Measurements from ENCODE around the gene GSTM4. TPM values are rescaled to one million over a fixed set of nuclear protein-coding genes. Genes with fewer than 3 reads are reported as not detected.
A peak's percentile ranks its signal among the peaks of the same experiment; 100 is the strongest.
"Not testable (repeated sequence)": the region's sequence is repeated elsewhere in the genome, so short reads cannot be mapped to it uniquely, and the experiment has no call there.

GSTM4 gene
- total RNA-seq, 4 donors from 2014 or later: 64.9 to 104 (median 94.8) TPM

DNA sequence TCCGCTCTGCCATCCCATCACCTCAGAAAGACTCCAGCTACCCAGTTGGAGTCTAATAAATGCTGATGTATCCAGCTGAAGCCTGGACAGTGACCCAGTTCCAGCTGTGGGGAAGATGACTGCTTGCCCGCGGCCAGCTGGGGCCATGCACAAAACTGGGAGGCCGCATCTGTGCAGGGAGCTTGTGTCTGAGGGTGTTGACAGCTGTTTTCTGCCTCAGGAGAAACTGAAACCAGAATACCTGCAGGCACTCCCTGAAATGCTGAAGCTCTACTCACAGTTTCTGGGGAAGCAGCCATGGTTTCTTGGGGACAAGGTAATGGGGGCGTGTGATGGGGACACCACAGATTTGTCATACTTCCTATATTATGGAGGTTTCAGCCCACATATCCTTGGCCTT lies 15.2 kb downstream of the GSTM4 start:
- H3K27ac ChIP-seq: no peak overlapping the region
- H3K9me3 ChIP-seq: no peaks in the 10 kb centered on the region
- TF ChIP-seq, protein P1, sequence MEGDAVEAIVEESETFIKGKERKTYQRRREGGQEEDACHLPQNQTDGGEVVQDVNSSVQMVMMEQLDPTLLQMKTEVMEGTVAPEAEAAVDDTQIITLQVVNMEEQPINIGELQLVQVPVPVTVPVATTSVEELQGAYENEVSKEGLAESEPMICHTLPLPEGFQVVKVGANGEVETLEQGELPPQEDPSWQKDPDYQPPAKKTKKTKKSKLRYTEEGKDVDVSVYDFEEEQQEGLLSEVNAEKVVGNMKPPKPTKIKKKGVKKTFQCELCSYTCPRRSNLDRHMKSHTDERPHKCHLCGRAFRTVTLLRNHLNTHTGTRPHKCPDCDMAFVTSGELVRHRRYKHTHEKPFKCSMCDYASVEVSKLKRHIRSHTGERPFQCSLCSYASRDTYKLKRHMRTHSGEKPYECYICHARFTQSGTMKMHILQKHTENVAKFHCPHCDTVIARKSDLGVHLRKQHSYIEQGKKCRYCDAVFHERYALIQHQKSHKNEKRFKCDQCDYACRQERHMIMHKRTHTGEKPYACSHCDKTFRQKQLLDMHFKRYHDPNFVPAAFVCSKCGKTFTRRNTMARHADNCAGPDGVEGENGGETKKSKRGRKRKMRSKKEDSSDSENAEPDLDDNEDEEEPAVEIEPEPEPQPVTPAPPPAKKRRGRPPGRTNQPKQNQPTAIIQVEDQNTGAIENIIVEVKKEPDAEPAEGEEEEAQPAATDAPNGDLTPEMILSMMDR (IDR thresholded peaks at IDR 0.05): no peak
- TF ChIP-seq POLR2A (IDR thresholded peaks at IDR 0.05) (no peak), POLR2AphosphoS5 (IDR thresholded peaks at IDR 0.05) (no peak), EP300 (IDR thresholded peaks at IDR 0.05; ENCODE audit: low read depth) (no peak)
- in situ Hi-C loops (cut with MboI; ENCODE audit: low pct_ligation_motif_present in 1 of 4, low pct_unique_long_range_greater_than_20kb in 1 of 4, low sequenced_read_pairs in 3 of 4): loop anchor here in 2 of 4 donors (5.0 to 25.0 kb wide), 2 partner anchors 51 to 316 kb away; partner anchors contain the start of gene AHCYL1 (in 1 of the 2)
- DNase-seq: peak; percentile 17
- intact Hi-C loops (cut with DNase I; ENCODE audit: low total_unique reads): no loop called here
- H3K27me3 ChIP-seq: no peaks in the 10 kb centered on the region
- 80 to 90% methylated on average over 1 to 5 of the region's 5 CpGs for WGBS, 2 donors (ENCODE audit: low coverage in 1 of 2)
- H3K36me3 ChIP-seq: no peaks in the 10 kb centered on the region
- peaks cover 0 to 14% (median 6%) of the 10 kb centered on the region in 4 donors for H3K4me1 ChIP-seq
- no peak overlapping the region for H3K4me3 ChIP-seq

DNA sequence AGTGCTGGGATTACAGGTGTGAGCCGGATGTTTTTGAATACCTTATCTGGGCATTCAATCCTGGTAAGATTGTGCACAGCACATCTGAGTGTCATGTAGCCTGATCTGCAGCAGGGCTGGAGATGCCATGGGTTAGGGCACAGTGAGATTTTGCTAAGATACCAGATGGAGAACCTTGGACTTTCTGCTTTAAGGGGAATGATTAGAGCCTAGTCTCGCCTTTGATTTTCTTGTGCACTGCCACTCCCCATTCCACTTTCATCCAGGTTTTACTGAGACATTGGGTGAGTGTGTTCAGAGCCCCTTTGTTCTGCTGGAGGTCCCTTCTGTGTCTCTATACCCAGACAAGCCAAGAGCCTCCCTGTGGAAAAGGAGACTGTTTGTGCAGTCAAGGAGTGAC lies 18.0 kb downstream of the GSTM4 start:
- H3K27ac ChIP-seq; H3K9me3 ChIP-seq; H3K27me3 ChIP-seq; DNase-seq; H3K4me1 ChIP-seq; intact Hi-C loops (cut with DNase I; ENCODE audit: low total_unique reads); H3K4me3 ChIP-seq; H3K36me3 ChIP-seq: not testable (repeated sequence)
- in situ Hi-C loops (cut with MboI; ENCODE audit: low pct_ligation_motif_present in 1 of 4, low pct_unique_long_range_greater_than_20kb in 1 of 4, low sequenced_read_pairs in 3 of 4): loop anchor here in 2 of 4 donors (5.0 to 25.0 kb wide), 2 partner anchors 48 to 313 kb away; partner anchors contain the start of gene AHCYL1 (in 1 of the 2)
- 70% methylated on average over 2 of the region's 2 CpGs; no CpG with 5 or more reads in 1 of the 2 donors for WGBS, 2 donors (ENCODE audit: low coverage in 1 of 2)

DNA sequence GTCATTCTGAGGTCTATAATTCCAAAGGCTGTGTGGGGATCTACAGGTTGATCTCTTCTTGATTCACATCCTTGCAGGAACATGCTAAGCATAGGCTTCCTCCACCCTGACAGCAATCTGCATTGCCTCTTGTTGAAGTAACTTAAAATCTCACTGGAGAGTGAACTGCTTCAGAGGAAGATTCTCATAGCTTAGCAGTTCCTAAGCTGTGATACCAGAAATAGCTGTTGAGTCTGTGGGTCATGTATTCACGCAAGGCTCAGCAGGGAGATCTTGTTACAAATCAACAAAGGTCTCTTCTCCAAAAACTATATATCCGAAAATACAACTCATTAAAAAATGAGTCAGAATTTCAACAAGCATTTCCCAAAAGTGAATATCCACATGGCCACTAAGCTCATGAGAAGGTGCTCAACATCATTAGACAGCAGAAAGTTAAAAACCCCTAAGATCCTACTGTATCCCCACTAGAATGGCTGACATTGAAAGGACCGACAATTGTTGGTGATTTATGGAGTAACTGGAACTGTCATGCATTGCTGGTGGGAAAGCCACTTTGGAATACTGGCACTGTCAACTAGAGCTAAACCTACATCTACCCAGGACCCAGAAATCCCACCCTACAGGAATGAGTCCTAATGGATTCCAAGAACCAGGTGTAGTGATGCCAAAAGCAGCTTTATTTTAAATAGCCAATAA lies 20.9 kb downstream of the GSTM4 start:
- 91 to 93% methylated on average over 2 to 3 of the region's 3 CpGs for WGBS, 2 donors (ENCODE audit: low coverage in 1 of 2)
- H3K27ac ChIP-seq; H3K27me3 ChIP-seq; H3K4me1 ChIP-seq; in situ Hi-C loops (cut with MboI; ENCODE audit: low pct_ligation_motif_present in 1 of 4, low pct_unique_long_range_greater_than_20kb in 1 of 4, low sequenced_read_pairs in 3 of 4); H3K9me3 ChIP-seq; DNase-seq; H3K4me3 ChIP-seq; H3K36me3 ChIP-seq; intact Hi-C loops (cut with DNase I; ENCODE audit: low total_unique reads): not testable (repeated sequence)

DNA sequence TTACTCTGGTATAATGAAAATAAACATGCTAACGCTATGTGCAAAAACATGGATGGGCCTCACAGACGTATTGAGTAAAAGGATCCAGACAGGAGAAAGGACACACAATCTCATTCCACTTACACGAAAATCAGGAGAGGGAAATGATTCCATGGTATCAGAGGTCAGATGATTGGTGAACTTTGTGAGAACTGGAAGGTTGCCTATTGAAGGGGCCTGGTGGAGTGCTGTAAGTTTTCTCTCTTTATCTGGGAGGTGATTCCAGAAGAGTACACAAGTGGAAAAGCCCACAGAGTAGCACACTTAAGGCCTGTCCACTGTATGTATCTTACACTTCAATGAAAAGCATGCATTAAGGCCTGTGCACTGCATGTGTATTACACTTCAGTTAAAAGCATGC lies 21.6 kb downstream of the GSTM4 start:
- Histone ChIP-seq H3K4me3 (no peak overlapping the region), H3K27ac (no peak overlapping the region), H3K36me3 (no peaks in the 10 kb centered on the region), H3K9me3 (no peaks in the 10 kb centered on the region), H3K4me1 (no peaks in the 10 kb centered on the region), H3K27me3 (no peaks in the 10 kb centered on the region)
- no peak for TF ChIP-seq POLR2AphosphoS5 (IDR thresholded peaks at IDR 0.05)
- in situ Hi-C loops (cut with MboI; ENCODE audit: low pct_ligation_motif_present in 1 of 4, low pct_unique_long_range_greater_than_20kb in 1 of 4, low sequenced_read_pairs in 3 of 4): no loop called here
- 69 to 76% methylated on average over 3 of the region's 3 CpGs for WGBS, 2 donors (ENCODE audit: low coverage in 1 of 2)
- DNase-seq: no peak
- intact Hi-C loops (cut with DNase I; ENCODE audit: low total_unique reads): no loop called here

DNA sequence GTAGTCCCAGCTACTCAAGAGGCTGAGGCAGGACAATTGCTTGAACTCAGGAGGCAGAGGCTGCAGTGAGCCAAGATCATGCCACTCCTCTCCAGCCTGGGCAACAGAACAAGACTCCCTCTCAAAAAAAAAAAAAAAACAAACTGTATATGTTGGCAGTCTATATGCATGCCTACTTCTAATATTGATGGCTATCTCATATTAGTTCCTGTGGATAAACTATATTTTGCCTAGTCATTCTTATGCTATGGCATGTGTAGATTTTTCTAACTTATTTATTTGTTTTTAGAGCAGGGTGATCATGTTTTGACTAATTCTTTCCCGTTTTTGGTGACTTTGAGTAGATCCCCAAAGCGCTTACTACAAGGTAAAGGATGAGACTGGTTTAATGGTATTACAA lies 22.7 kb downstream of the GSTM4 start:
- DNase-seq; H3K4me1 ChIP-seq; H3K27me3 ChIP-seq; H3K27ac ChIP-seq; H3K36me3 ChIP-seq; in situ Hi-C loops (cut with MboI; ENCODE audit: low pct_ligation_motif_present in 1 of 4, low pct_unique_long_range_greater_than_20kb in 1 of 4, low sequenced_read_pairs in 3 of 4); H3K9me3 ChIP-seq; intact Hi-C loops (cut with DNase I; ENCODE audit: low total_unique reads); H3K4me3 ChIP-seq: not testable (repeated sequence)
- 87 to 96% methylated on average over 2 of the region's 2 CpGs for WGBS, 2 donors (ENCODE audit: low coverage in 1 of 2)

DNA sequence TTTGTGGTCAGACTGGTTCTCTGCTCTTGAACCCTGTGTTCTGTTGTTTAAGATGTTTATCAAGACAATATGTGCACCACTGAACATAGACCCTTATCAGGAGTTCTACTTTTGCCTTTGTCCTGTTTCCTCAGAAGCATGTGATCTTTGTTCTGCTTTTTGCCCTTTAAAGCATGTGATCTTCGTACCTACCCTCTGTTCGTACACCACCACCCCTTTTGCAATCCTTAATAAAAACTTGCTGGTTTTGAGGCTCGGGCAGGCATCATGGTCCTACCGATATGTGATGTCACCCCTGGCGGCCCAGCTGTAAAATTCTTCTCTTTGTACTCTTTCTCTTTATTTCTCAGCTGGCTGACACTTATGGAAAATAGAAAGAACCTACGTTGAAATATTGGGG lies 28.9 kb downstream of the GSTM4 start:
- DNase-seq; H3K36me3 ChIP-seq; H3K4me1 ChIP-seq; H3K27ac ChIP-seq; H3K27me3 ChIP-seq; H3K9me3 ChIP-seq; in situ Hi-C loops (cut with MboI; ENCODE audit: low pct_ligation_motif_present in 1 of 4, low pct_unique_long_range_greater_than_20kb in 1 of 4, low sequenced_read_pairs in 3 of 4); intact Hi-C loops (cut with DNase I; ENCODE audit: low total_unique reads); H3K4me3 ChIP-seq: not testable (repeated sequence)
- 83% methylated on average over 6 of the region's 6 CpGs; no CpG with 5 or more reads in 1 of the 2 donors for WGBS, 2 donors (ENCODE audit: low coverage in 1 of 2)

DNA sequence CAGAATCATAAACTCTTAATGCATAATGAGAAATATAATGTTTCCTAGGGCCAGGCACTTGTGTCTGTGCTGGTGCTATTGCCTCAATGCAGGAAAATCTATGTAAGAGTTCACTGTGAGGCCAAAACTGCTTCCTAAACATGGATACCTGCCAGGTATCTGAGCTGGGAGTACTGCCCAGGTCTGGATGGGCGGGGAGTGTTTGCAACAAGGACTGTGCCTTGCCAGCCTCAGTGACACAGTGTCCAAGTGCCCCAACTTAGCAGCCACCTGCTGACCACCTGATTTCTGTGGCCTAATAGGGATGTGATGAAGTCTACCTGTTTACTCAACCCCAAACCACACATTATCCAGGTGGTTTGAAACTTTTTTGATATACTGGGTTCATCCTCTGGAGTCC lies 29.5 kb downstream of the GSTM4 start:
- in situ Hi-C loops (cut with MboI; ENCODE audit: low pct_ligation_motif_present in 1 of 4, low pct_unique_long_range_greater_than_20kb in 1 of 4, low sequenced_read_pairs in 3 of 4); H3K27me3 ChIP-seq; H3K27ac ChIP-seq; H3K4me1 ChIP-seq; H3K36me3 ChIP-seq; H3K4me3 ChIP-seq; H3K9me3 ChIP-seq; intact Hi-C loops (cut with DNase I; ENCODE audit: low total_unique reads): not testable (repeated sequence)
- peak; percentile 28 for DNase-seq
- no CpG with 5 or more reads among the region's 1 CpG for WGBS, 2 donors (ENCODE audit: low coverage in 1 of 2)

DNA sequence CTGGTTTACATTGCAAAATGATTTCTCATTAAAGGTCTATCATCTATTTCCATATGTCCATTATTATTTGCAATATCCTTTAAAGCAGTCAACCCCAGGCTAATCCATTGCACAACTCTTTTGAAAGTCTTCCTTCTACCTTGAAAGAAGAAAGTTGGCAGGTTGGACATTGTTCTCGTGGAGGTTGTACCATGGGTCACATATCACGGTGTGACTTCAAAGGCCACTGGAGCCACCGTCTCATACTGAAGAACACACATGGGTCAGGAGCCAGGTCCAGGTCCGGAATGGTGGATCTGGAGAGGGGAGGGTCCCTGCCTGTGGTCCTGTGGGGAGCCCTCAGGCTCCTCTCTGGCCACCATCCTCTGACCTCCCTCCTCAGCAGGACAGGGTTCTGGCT lies 30.0 kb downstream of the GSTM4 start:
- H3K4me1 ChIP-seq; H3K9me3 ChIP-seq; H3K27me3 ChIP-seq; H3K4me3 ChIP-seq; H3K36me3 ChIP-seq; intact Hi-C loops (cut with DNase I; ENCODE audit: low total_unique reads); H3K27ac ChIP-seq; in situ Hi-C loops (cut with MboI; ENCODE audit: low pct_ligation_motif_present in 1 of 4, low pct_unique_long_range_greater_than_20kb in 1 of 4, low sequenced_read_pairs in 3 of 4); DNase-seq: not testable (repeated sequence)
- 76% methylated on average over 4 of the region's 4 CpGs; no CpG with 5 or more reads in 1 of the 2 donors for WGBS, 2 donors (ENCODE audit: low coverage in 1 of 2)

DNA sequence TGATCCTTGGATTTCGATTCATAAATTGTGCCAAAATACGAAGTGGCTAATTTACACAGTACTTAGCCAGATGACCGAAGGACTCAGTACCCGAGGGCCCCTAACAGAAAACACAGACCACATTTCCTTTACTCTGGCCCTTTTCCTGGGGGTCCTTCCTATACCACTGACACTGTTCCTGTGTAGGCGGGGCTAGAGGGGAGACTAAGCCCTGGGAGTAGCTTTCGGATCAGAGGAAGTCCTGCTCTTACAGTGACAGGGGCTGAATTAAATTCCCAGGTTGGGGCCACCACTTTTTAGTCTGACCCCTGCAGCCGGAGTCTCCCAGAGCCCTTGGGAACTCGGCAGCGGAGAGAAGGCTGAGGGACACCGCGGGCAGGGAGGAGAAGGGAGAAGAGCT lies 31.2 kb downstream of the GSTM4 start:
- 54% methylated on average over 7 of the region's 11 CpGs; no CpG with 5 or more reads in 1 of the 2 donors for WGBS, 2 donors (ENCODE audit: low coverage in 1 of 2)
- H3K9me3 ChIP-seq; in situ Hi-C loops (cut with MboI; ENCODE audit: low pct_ligation_motif_present in 1 of 4, low pct_unique_long_range_greater_than_20kb in 1 of 4, low sequenced_read_pairs in 3 of 4); H3K4me1 ChIP-seq; H3K4me3 ChIP-seq; intact Hi-C loops (cut with DNase I; ENCODE audit: low total_unique reads); DNase-seq; H3K36me3 ChIP-seq; H3K27me3 ChIP-seq: not testable (repeated sequence)
- H3K27ac ChIP-seq: peak overlapping the region in 1 of 4 donors; percentile 79
